Endothelial cell of umbilical vein (primary cell): Measurements from ENCODE around the gene LRP1B. TPM values are rescaled to one million over a fixed set of nuclear protein-coding genes. Genes with fewer than 3 reads are reported as not detected.

Experiments
- BruUV-seq: library from RNA; stranded (reverse); fragments of 400-500 nt; replicated peaks from 2 replicates; lab custom pipeline; 2021; lab: Mats Ljungman, UMichigan
- CTCF ChIA-PET: fragments of 300-600, 350-600 bp; sonication (Branson Sonifier 250); formaldehyde crosslinking; loops from one replicate; lab custom pipeline; 2021; ENCODE audit warnings: antibody characterized with exemption, inconsistent platforms; lab: Charles Lee
- POLR2A ChIA-PET: fragments of 300-600, 350-600 bp; sonication (Branson Sonifier 250); formaldehyde crosslinking; loops from one replicate; lab custom pipeline; 2021; ENCODE audit warnings: antibody characterized with exemption, inconsistent platforms; lab: Charles Lee
- DNase-seq: peaks from one replicate; pipeline ENCODE4 v3.0.0-alpha.2; 2011; ENCODE audit warnings: low read depth, low spot score
- FAIRE-seq: peaks from 2 replicates; lab custom pipeline; 2011; peaks lifted over from hg19 to GRCh38; lab: Jason Lieb, UNC
- H2AFZ ChIP-seq: 2 replicates; pipeline ENCODE4 v1.6.0; 2012; ENCODE audit warnings: low read depth, low read length, control low read depth, inconsistent platforms
- H3K27ac ChIP-seq: 2 replicates; pipeline ENCODE4 v1.5.1; 2011; ENCODE audit warnings: low read depth, mild to moderate bottlenecking, control low read depth, low read length, moderate library complexity; ENCODE audit not compliant: insufficient read depth
- H3K27me3 ChIP-seq, 2 experiments: 2 replicates each; pipeline versions ENCODE4 v1.6.0 to v1.6.1; 2011; ENCODE audit warnings: low read length in 2 of 2, mixed read lengths in 1 of 2; ENCODE audit not compliant: control insufficient read depth in 2 of 2, insufficient read depth in 2 of 2
- H3K36me3 ChIP-seq, 2 experiments: 2 replicates in 1 of 2; 3 replicates in 1 of 2; pipeline ENCODE4 v1.5.1; 2011; ENCODE audit warnings: low read length in 2 of 2, mild to moderate bottlenecking in 1 of 2, moderate library complexity in 1 of 2; ENCODE audit not compliant: control insufficient read depth in 2 of 2, insufficient read depth in 2 of 2; ENCODE audit errors: extremely low read depth in 1 of 2
- H3K4me1 ChIP-seq: 3 replicates; pipeline ENCODE4 v1.5.1; 2011; ENCODE audit warnings: mild to moderate bottlenecking, low read length; ENCODE audit not compliant: control insufficient read depth, insufficient read depth; ENCODE audit errors: extremely low read depth
- H3K4me2 ChIP-seq: 2 replicates; pipeline ENCODE4 v1.6.1; 2011; ENCODE audit warnings: low read length, control low read depth, mixed read lengths; ENCODE audit not compliant: insufficient read depth
- H3K4me3 ChIP-seq, 3 experiments: fragments of 200-600 bp in 1 of 3; sonication (generic), shearing (Covaris generic) in 1 of 3; replicated peaks in 1 of 3; 2 replicates each; pipeline ENCODE4 v1.5.1; 2011 to 2016; ENCODE audit warnings: control low read depth in 3 of 3, low read length in 3 of 3, mild to moderate bottlenecking in 2 of 3, inconsistent platforms in 1 of 3, low read depth in 1 of 3, moderate library complexity in 1 of 3; ENCODE audit not compliant: insufficient read depth in 1 of 3
- H3K79me2 ChIP-seq: 2 replicates; pipeline ENCODE4 v1.6.0; 2012; ENCODE audit warnings: low read length, inconsistent platforms; ENCODE audit not compliant: control insufficient read depth, insufficient read depth
- H3K9ac ChIP-seq: replicated peaks from 2 replicates; pipeline ENCODE3; 2011; ENCODE audit warnings: low read length, control low read depth; ENCODE audit not compliant: insufficient read depth; ENCODE audit errors: extremely low read depth
- H3K9me1 ChIP-seq: replicated peaks from 3 replicates; pipeline ENCODE4 v1.6.0; 2011; ENCODE audit warnings: mild to moderate bottlenecking, low read length; ENCODE audit not compliant: control insufficient read depth, insufficient read depth; ENCODE audit errors: extremely low read depth
- H3K9me3 ChIP-seq: replicated peaks from 2 replicates; pipeline ENCODE4 v1.5.1; 2012; ENCODE audit warnings: low read length, inconsistent platforms; ENCODE audit not compliant: control insufficient read depth, insufficient read depth
- H4K20me1 ChIP-seq: replicated peaks from 2 replicates; pipeline ENCODE3; 2011; ENCODE audit warnings: mild to moderate bottlenecking, low read length; ENCODE audit not compliant: control insufficient read depth, insufficient read depth; ENCODE audit errors: extremely low read depth
- EZH2 ChIP-seq: IDR thresholded peaks from 2 replicates; pipeline ENCODE4 v1.6.1; 2012; ENCODE audit warnings: borderline replicate concordance, low read depth, mild to moderate bottlenecking, moderate library complexity, low read length, inconsistent platforms; ENCODE audit not compliant: severe bottlenecking
- FOS ChIP-seq: IDR thresholded peaks from 2 replicates; pipeline ENCODE4 v1.6.1; 2011; ENCODE audit warnings: mild to moderate bottlenecking, low read length, moderate library complexity, borderline replicate concordance; ENCODE audit not compliant: insufficient read depth
- GATA2 ChIP-seq: IDR thresholded peaks from 2 replicates; pipeline ENCODE4 v1.7.0; 2011; ENCODE audit warnings: low read depth, mild to moderate bottlenecking, moderate library complexity, mixed read lengths, low read length; ENCODE audit not compliant: insufficient read length, insufficient read depth
- JUN ChIP-seq: IDR thresholded peaks from 2 replicates; pipeline ENCODE4 v1.6.1; 2011; ENCODE audit warnings: borderline replicate concordance, low read depth; ENCODE audit not compliant: insufficient read length, insufficient read depth
- MYC ChIP-seq: IDR thresholded peaks from one replicate; pipeline ENCODE4 v1.6.1; 2011; ENCODE audit warnings: mild to moderate bottlenecking, low read depth, low read length
- POLR2A ChIP-seq: IDR thresholded peaks from 2 replicates; pipeline ENCODE4 v1.6.1; 2012; ENCODE audit warnings: low read depth, mild to moderate bottlenecking, control low read depth, low read length
- POLR2AphosphoS5 ChIP-seq: IDR thresholded peaks from 2 replicates; pipeline ENCODE4 v1.6.1; 2012; ENCODE audit warnings: low read depth, mild to moderate bottlenecking, control low read depth, low read length, moderate library complexity; ENCODE audit not compliant: insufficient read depth
- dilution Hi-C: fragments of 300-500 bp; cut with MboI; formaldehyde crosslinking; loops from one replicate; pipeline ENCODE4 v1.15.0; 2019; ENCODE audit warnings: low sequenced_read_pairs; ENCODE audit not compliant: extremely low pct_ligation_motif_present
- intact Hi-C: fragments of 100-400 bp; cut with micrococcal nuclease; formaldehyde crosslinking; loops from one replicate; pipeline ENCODE4 v1.10.0; 2022
- polyA plus RNA-seq, 4 experiments: library from polyadenylated mRNA; depleted of rRNA in 3 of 4; stranded (reverse) in 3 of 4; unstranded in 1 of 4; fragments of >200 nt; gene quantifications; 2 replicates each; pipeline versions ENCODE4 v1.2.1 to v1.2.3, GENCODE V29; 2011 to 2012; ENCODE audit warnings: missing spikeins in 1 of 4
- total RNA-seq: library from RNA; stranded (reverse); gene quantifications from 2 replicates; pipeline ENCODE4 v1.2.3, GENCODE V29; 2021
- TF ChIP-seq, protein P1 (sequence below), 2 donors: IDR thresholded peaks; 1 replicate in 1 of 2; 2 replicates in 1 of 2; pipeline ENCODE4 v1.5.1; 2011; ENCODE audit warnings: low read length in 2 of 2, mild to moderate bottlenecking in 2 of 2, moderate library complexity in 2 of 2, control low read depth in 1 of 2, inconsistent platforms in 1 of 2, low read depth in 1 of 2; ENCODE audit not compliant: insufficient read depth in 1 of 2; ENCODE audit errors: extremely low read depth in 1 of 2
- TF ChIP-seq, protein P2 (sequence below): IDR thresholded peaks from 2 replicates; pipeline ENCODE4 v1.6.1; 2011; ENCODE audit not compliant: insufficient read depth, insufficient read length

The LRP1B gene
- total and polyA plus RNA-seq, 2 donors (not counting 3 experiments of a cell fraction or from before 2014, with no cell fraction given), result 0.03 to 0.07 TPM

DNA sequence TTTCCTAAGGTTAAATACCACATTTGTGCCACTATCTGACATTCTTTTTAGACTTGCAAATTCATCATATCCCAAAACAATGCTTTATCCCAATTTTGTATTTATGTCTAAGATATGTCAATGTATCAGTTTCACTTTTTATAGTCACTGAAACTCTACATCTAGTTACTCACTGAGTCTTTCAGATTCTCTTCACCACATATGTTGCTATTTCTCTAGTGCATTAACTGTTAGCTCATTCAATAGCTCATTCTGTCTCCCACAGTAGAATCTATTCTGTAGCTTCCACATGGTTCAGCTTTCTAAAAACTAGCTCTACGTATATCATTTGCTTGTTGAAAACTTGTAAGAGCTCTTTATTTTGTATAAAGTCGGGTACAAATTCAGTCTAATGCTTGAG lies 1930.1 kb downstream of the LRP1B start:
- Histone ChIP-seq H3K4me2 (no peak overlapping the region), H3K4me3 (no peak overlapping the region), H2AFZ (no peak overlapping the region), H3K4me1 (no peaks in the 10 kb centered on the region), H4K20me1 (no peaks in the 10 kb centered on the region), H3K9me1 (no peaks in the 10 kb centered on the region), H3K27me3 (no peaks in the 10 kb centered on the region), H3K27ac (no peak overlapping the region), H3K9me3 (no peaks in the 10 kb centered on the region), H3K9ac (no peak overlapping the region), H3K36me3 (no peaks in the 10 kb centered on the region), H3K79me2 (no peaks in the 10 kb centered on the region)
- TF ChIP-seq, protein P1, sequence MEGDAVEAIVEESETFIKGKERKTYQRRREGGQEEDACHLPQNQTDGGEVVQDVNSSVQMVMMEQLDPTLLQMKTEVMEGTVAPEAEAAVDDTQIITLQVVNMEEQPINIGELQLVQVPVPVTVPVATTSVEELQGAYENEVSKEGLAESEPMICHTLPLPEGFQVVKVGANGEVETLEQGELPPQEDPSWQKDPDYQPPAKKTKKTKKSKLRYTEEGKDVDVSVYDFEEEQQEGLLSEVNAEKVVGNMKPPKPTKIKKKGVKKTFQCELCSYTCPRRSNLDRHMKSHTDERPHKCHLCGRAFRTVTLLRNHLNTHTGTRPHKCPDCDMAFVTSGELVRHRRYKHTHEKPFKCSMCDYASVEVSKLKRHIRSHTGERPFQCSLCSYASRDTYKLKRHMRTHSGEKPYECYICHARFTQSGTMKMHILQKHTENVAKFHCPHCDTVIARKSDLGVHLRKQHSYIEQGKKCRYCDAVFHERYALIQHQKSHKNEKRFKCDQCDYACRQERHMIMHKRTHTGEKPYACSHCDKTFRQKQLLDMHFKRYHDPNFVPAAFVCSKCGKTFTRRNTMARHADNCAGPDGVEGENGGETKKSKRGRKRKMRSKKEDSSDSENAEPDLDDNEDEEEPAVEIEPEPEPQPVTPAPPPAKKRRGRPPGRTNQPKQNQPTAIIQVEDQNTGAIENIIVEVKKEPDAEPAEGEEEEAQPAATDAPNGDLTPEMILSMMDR (IDR thresholded peaks at IDR 0.05; ENCODE audit: extremely low read depth in 1 of 2, insufficient read depth in 1 of 2, low read depth in 1 of 2, low read length in 2 of 2), result no peak
- TF ChIP-seq POLR2AphosphoS5, result no peak
- TF ChIP-seq EZH2, result no peak
- no peak for TF ChIP-seq FOS
- no peak for TF ChIP-seq JUN
- no peak for TF ChIP-seq GATA2
- no peak for TF ChIP-seq POLR2A
- no peak for TF ChIP-seq MYC
- TF ChIP-seq, protein P2, sequence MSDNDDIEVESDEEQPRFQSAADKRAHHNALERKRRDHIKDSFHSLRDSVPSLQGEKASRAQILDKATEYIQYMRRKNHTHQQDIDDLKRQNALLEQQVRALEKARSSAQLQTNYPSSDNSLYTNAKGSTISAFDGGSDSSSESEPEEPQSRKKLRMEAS, result no peak
- intact Hi-C loops, result no loop called here
- DNase-seq, result no peak
- CTCF ChIA-PET, result interaction anchor here (0.6 to 1.6 kb wide), 2 partner anchors 9 to 682 kb away, joined by 3 read pairs; no protein-coding TSS in a partner anchor
- BruUV-seq, result no TSS peak
- dilution Hi-C loops, result no loop called here
- FAIRE-seq, result no peak
- POLR2A ChIA-PET, result no interaction called here
